HG02571 (cell line): Measurements from ENCODE around the gene ARHGAP18.

Source experiments
- ATAC-seq: cut with Tn5 transposase; IDR thresholded peaks from one replicate; pipeline ENCODE4 v1.9.1; 2021; ENCODE audit warnings: mild to moderate bottlenecking, moderate library complexity; ENCODE audit not compliant: unreplicated experiment

Gene ARHGAP18

GRCh38 chr6:129645830-129646579, 64.0 kb downstream of the ARHGAP18 start:
- no peak for ATAC-seq

DNA sequence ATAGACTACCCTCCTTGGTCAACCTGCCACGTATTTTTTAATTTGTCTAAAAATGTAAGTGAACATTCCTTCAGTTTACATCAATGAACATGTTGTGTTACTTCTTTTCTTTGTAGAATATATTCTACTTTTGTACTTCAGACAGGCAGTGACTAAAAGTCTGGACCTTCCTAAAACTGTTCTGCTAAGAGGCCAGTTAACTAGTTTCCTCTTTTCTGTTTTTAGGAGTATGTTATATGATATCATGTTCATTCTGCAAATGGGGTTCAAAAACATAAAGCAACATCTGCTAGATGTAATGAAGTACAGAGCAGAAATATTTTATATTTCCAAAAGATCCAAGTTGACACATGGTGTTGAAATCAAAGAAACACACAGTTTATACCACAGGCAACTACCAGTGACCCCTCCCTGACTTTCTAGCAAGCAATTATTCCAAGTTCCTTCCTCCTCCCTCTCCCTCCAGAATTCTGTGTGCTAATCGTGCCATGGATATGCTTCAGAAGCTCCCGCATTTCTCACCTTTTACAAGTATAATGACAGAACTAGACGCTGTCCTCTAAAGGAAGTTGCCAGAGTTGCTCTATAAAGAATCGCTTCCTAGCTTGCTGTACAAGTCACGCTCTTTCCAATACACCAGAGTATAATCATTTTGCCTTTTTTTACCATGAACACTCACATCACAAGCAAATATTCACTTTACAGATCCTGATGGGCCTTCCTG, 64.7 kb downstream of the ARHGAP18 start:
- ATAC-seq: no peak

DNA sequence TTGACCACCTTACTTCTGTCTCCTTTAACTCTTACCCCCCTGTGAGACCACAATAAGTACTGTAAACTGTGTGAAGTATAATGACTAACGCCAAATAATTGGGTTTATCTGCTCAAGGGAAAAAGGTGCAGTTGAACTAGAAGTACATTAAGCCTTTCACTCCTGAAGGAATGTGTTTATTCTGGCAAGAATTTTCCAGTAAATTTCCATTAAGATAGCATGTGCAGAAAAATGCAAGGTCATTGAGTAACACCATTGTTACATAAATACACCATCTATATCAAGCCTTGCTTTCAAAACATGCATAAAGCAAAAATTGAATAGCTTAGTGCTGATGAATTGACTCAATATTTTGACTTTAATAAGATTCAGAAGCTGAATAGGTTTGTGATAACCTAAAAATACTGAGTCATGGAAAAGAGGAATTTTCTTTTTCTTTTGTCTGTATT, 65.4 kb downstream of the ARHGAP18 start:
- ATAC-seq: no peak

GRCh38 chr6:129643968-129644367, 66.0 kb downstream of the ARHGAP18 start:
- ATAC-seq: no peak

GRCh38 chr6:129643176-129643575, 66.8 kb downstream of the ARHGAP18 start:
- ATAC-seq: no peak

GRCh38 chr6:129642322-129642721, 67.7 kb downstream of the ARHGAP18 start:
- ATAC-seq: no peak

DNA sequence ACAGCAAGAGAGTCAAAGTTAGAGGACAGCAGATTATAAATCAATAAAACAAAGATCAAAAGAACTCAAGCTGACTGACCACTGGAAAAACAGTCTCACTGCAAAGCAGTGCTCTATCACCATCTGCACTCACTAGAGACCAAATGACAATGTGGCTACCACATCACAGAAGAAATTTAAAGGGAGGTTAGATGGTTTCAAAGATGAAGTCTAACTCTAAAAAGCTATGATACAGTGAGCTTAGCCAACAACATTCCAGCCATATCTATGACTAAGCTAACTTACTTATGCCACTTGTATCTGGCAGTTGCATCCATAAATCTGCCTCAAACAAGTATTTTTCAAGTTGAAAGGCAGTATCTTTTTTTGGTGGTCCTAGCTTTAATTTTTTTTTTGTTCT, 68.6 kb downstream of the ARHGAP18 start:
- ATAC-seq: no peak

DNA sequence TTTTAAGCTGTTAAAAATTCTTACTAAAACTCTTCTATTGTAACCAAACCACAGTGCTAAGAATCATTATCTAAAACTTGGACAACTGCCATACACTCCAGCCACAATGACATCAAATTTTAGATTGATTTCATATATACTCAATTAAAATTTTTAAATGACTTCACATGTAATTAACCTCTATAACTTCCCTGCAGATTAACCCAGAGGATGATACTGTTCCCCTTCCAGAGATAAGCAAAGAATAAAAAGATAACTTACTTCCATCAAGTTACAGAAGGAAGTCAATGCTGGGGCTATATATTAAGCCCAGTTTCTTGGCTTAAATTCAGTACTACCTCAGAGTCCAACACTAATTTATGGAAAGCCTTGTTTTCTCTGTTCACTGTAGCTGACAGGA, 71.3 kb downstream of the ARHGAP18 start:
- ATAC-seq: no peak

DNA sequence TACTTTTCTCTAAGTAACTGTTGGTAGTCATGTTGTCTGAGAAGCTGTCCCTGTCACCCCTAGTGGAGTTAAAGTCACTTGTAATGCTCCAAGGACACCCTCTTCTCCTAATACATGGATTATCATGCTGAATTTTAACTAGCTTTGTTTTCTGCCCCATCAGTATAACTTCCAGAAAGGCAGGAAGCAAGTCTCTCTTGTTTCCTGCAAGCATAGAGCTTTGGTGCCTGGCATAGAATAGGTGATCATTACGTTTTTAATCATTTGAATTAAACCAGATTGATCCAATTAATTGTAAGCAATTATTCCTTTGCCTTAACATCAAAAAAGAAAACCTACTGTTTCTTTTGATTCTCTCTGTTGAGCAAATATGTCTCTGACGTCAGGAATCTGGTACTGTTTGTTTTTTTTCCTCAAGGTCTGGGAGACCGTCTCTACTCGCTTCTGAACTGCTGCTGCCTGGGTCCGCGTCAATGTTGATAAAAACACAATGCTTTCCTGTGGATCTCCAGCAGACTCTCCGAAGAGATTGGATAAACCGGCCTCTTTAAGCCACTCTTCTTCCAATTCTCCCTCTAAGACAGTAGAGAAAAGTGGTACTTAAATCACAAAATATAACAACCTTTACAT, 71.8 kb downstream of the ARHGAP18 start:
- no peak for ATAC-seq

- no peak for ATAC-seq
Measured at GRCh38 chr6:129637340-129638054, 72.5 kb downstream of the ARHGAP18 start.

- ATAC-seq: no peak
Measured at GRCh38 chr6:129635396-129636130, 74.4 kb downstream of the ARHGAP18 start.

DNA sequence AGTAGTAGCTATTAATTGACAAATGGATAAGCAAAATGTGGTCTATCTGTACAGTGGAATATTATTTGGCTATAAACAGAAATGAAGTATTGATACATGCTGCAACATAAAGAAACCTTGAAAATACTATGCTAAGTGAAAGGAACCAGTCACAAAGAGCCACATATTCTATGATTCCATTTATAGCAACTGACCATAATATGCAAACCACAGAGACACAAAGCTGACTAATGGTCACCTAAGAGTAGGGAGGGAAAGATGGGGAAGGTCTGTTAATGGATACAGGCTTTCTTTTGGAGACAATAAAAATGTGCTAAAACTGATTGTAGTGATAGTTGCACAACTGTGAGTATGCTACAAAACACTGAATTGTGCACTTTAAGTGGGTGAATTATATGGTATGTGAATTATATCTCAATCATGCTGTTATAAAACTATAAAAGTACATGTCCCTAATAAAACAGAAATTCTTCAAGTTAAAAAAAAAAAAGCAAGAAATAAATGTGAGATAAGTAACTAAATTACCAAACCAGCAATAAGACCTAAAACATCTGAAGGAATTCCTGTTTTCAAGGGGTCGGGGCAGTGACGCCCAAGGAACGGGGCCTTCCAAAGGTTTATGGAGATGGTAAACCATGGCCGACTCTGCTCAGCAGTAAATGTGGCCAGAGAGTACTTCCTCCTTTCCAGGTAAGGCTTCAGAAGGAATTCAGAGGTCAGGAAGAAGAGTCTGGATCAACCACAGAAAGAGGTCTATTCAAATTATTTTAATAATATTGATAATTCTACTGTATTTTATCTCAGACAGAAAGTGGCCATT, 75.4 kb downstream of the ARHGAP18 start:
- ATAC-seq: no peak

DNA sequence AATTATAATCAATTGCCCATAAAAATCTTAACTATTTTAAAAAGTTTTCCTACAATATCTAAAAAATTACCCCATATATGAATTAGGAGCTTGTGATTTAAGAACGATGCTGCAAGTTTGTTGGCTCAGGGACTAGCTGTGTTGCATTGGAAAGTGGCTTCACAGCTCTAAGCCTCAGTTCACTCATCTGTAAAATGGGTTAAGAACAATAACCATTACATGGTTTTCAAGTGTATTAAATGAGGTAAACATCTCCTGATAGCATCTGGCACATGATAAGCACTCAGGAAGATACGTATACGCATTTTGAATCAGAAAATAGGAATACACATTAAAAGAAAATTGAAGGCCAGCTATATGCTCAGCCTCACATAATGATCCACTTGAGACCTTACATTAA, 76.4 kb downstream of the ARHGAP18 start:
- ATAC-seq: no peak

- ATAC-seq: no peak
Measured at GRCh38 chr6:129632172-129632613, 77.8 kb downstream of the ARHGAP18 start.

- ATAC-seq: no peak
Measured at GRCh38 chr6:129631070-129631469, 78.9 kb downstream of the ARHGAP18 start.

DNA sequence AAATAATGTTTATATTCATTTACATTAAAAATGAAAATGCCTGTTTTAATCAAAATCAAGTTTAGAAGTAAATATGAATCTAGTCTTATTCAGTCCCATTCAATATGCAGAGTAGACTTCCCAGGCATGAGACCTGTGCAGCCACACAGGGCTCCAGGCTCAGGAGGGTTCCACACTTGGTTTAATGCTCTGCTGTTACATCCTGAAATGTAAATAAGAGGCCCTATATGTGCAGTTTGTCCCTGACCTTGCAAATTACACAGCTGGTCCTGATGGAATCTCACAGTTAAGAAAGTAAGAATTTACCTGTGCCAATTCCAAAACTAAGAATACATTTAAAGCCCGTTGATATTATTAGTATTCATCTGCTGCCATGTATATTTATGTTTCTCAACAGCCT, 79.4 kb downstream of the ARHGAP18 start:
- no peak for ATAC-seq

DNA sequence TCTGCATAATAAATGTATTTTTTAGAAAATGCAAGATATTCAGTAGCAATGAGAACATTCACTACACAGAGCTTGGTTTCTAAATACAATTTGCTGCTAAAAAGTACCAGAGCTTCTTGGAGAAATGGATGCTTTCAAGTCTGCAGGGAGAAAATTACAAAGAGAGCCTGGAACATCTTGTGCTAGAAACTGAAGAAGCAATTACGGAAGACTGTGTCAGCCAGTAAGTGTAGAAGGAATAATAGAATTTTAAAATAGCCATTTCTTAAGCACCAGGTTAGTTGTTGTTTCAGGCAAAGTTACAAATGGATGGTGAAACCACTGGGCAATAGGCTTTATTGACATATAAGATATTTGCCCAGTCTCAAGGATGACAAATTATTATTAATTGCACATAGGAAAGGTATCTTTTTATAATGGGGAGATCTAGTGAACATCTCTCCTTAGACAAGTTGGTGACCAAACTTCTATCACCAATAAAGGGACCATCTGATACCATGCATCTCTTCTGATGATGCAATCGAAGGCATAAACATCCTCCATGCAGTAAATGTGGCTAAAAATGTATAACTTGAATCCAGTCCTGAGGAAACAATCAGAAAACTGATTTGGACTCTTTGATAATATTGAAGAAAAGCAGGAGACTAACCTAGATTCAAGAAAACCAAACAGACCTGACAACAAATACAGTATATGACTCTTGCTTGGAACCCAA, 81.7 kb downstream of the ARHGAP18 start:
- no peak for ATAC-seq

DNA sequence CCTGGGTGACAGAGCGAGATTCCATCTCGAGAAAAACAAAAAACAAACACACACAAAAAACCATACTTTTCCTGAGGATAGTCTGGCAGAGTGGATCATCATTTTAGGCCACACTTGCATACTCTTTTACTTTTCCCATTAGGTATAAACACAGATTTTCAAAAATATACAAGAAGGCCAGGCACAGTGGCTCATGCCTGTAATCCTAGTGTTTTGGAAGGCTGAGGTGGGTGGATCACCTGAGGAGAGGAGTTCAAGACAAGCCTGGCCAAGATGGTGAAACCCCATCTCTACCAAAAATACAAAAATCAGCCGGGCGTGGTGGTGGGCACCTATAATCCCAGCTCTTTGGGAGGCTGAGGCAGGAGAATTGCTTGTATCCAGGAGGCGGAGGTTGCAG, 85.5 kb downstream of the ARHGAP18 start:
- ATAC-seq: no peak
